HG03060 (cell line): ENCODE data around the gene XAF1.
"Not testable (repeated sequence)": the region's sequence is repeated elsewhere in the genome, so short reads cannot be mapped to it uniquely, and the experiment has no call there.

Experiments
- ATAC-seq: cut with Tn5 transposase; IDR thresholded peaks from one replicate; pipeline ENCODE4 v1.9.1; 2021; ENCODE audit warnings: low read depth, moderate number of reproducible peaks; ENCODE audit not compliant: unreplicated experiment

Gene XAF1

GRCh38 chr17:6753006-6753445, 2.8 kb upstream of the XAF1 start:
- no peak for ATAC-seq

- ATAC-seq, result no peak
Observed at GRCh38 chr17:6753546-6753945, 2.3 kb upstream of the XAF1 start.

DNA sequence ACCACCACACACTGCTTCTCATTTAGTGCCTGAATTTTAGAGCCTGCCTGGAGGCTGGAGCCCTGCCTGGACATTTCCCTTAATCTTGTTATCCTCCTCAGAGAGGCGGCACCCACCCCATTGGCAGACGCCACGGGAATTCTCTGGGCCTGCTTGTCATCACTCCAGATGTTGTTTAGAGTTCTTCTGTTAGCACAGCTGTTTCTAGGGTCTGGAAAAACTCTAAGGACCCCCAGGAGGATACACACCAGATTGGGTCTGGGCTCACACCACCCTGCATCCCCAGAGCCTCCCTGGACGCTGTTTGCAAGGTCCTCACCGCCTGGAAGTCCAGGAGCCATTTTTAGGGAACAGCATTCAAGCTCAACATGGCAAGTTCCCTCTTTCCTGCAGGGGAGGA, 565 bp upstream of the XAF1 start:
- no peak for ATAC-seq

- ATAC-seq, result no peak
Observed at GRCh38 chr17:6756425-6757031, 682 bp downstream of the XAF1 start.

DNA sequence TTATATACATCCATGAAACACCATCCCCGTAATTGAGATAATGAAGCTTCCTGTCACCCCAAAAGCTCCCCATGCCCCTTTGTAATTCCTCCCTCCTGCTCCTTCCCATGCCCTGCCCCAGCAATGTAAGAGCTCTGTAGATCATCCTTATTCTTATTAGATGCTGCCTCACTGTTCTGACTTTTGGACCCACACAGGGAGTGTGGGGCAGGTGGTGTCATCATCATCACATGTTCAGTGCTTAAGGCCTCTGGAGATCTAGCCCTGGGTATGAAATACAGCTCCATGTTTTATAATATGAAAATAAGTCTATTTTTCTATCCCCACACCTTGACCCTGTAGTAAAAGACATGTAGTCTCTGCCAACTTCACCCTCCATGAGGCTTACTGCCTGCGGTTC, 1.9 kb downstream of the XAF1 start:
- no peak for ATAC-seq

GRCh38 chr17:6761779-6762178, 5.9 kb downstream of the XAF1 start:
- ATAC-seq, result no peak

- ATAC-seq, result no peak
Observed at GRCh38 chr17:6768447-6768846, 12.6 kb downstream of the XAF1 start.

GRCh38 chr17:6772016-6772415, 16.2 kb downstream of the XAF1 start:
- ATAC-seq, result no peak

GRCh38 chr17:6774906-6775305, 19.1 kb downstream of the XAF1 start:
- ATAC-seq, result not testable (repeated sequence)

- no peak for ATAC-seq
Observed at GRCh38 chr17:6775871-6776405, 20.1 kb downstream of the XAF1 start, which contains the start of gene FBXO39. TSS of gene FBXO39 (plus strand) at chr17:6776215. CDS start at chr17:6779869, 3,654 bp downstream.

- no peak for ATAC-seq
Observed at GRCh38 chr17:6779411-6779810, 23.6 kb downstream of the XAF1 start.

- no peak for ATAC-seq
Observed at GRCh38 chr17:6780001-6780400, 24.2 kb downstream of the XAF1 start.

DNA sequence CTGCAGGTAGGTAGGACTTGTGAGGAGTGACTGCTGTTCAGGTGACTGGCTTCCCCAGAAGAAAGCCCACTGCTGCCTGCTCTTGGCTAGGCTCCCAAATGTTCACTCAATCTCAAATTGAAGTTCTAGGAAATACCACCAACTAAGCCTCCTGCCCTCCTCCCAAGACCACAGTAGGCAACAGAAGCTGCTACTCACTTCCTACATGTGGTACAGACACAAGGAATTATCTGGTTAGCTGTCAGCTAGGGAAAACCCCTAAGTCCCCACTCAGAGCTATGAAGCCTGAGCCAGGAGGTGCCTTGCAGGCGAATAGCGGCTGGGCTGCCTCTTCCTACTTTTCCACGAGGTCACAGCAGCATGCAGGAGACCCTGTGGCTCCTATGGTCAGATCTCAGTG, 25.0 kb downstream of the XAF1 start:
- ATAC-seq, result no peak

DNA sequence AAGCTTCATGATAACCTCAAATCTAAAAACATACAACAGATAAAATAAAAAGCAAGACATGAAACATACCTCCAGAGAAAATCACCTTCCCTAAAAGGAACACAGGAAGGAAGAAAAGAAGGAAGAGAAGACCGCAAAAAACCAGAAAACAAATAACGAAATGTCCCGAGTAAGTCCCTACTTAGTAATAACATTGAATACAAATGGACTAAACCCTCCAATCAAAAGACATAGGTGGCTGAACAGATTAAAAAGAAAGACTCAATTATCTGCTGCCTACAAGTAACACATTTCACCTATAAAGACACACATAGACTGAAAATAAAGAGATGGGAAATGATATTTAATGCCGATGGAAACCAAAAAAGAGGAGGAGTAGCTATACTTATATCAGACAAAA, 26.4 kb downstream of the XAF1 start:
- no peak for ATAC-seq

DNA sequence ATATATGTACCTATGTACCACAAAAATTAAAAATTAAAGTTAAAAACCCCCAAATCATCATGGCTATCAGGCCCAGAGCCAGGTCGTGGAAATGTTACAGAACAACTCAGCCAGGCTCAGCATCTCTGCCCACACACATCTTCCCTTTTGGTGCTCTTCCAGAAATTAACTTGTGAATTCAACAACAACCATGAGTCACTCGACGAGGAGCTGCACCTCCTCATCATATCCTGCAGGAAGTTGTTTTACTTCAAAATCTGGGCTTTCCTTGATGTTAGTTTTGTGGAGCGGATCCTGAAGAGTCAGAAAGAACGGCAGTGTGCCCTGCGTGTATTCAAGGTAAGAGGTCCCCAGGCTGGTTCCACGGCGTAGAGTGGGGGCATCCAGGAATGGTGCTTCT, 30.8 kb downstream of the XAF1 start:
- ATAC-seq, result no peak

- ATAC-seq, result no peak
Observed at GRCh38 chr17:6787081-6787693, 31.3 kb downstream of the XAF1 start.

GRCh38 chr17:6789146-6789545, 33.3 kb downstream of the XAF1 start:
- no peak for ATAC-seq

- ATAC-seq, result no peak
Observed at GRCh38 chr17:6793748-6794493, 38.1 kb downstream of the XAF1 start.

DNA sequence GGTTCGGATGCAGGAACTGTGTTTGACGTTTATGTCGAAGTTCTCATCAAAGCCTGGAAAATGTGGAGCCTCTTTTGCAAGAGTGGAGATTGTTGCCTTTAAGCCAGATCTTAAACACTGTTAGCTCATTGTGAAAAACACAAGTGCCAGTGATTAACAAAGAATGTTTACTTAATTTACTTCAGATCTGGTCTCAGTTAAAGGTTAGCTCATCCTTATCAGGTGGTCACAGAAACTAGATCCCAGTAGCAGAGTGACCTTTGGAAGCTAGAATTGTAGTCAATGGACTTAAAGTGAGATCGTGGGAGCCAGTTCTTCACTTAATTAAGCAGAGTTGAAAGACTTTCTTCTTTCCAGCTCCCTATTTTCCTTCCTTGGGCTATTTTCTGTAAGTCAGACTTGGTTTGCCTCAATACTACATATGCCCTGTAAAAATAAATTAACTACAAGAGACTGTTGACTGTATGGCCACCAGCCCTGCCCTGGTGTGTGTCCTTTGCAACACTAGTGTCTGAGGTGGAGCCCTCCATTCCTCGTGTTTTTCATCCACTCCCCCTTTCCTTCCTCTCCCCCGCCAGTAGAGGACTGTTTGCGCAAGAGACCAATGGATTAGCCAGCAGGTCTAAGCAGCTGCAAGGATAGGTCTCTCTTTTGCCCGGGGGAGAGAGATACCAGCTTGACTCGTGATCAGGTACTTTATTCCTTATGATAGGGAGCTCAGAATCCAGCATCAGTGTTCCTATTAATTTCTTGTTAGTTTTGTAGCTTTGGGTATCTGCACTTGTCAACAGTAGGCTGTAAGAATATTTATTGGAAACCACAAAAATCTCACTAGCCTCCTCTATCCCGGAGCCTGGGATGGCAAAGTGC, 40.4 kb downstream of the XAF1 start:
- no peak for ATAC-seq

- no peak for ATAC-seq
Observed at GRCh38 chr17:6796887-6797490, 41.1 kb downstream of the XAF1 start.
